Left lobe of liver (tissue), 2 donors: Measurements from ENCODE around the gene CCPG1. TPM values are rescaled to one million over a fixed set of nuclear protein-coding genes. Genes with fewer than 3 reads are reported as not detected.

ENCODE experiments used
- ATAC-seq: fragments of 200-7000 bp; cut with Tn5 transposase; one replicate; pipeline ENCODE4 v1.9.1; 2020; ENCODE audit warnings: mild to moderate bottlenecking, moderate library complexity
- DNase-seq: peaks from one replicate; pipeline ENCODE4 v3.0.0-alpha.2; 2020; ENCODE audit warnings: low spot score
- total RNA-seq: library from RNA; stranded (reverse); gene quantifications from one replicate; pipeline ENCODE4 v1.2.1, GENCODE V29; 2021
- donor health status: DM: no; HTN: no; CAD: no; lungs with moderate emphysema.
- donor health status: DM: no; HTN: yes; CAD: no.

CCPG1 gene
- total RNA-seq, 1 donor from 2014 or later: 60.2 TPM

GRCh38 chr15:55320238-55320550 lies 88.0 kb downstream of the CCPG1 start:
- ATAC-seq (no peak), DNase-seq (no peak)

GRCh38 chr15:55319537-55320237 lies 88.5 kb downstream of the CCPG1 start:
- no peak for DNase-seq
- ATAC-seq: peak; percentile 25

GRCh38 chr15:55318588-55319494 lies 89.3 kb downstream of the CCPG1 start, which contains the start of the genes PIGB and PIGBOS1:
TSS of gene PIGB (plus strand) at chr15:55319222. CDS start at chr15:55319251, 29 bp downstream.
TSS of gene PIGBOS1 (minus strand) at chr15:55319123. CDS start at chr15:55317792, 1,331 bp downstream.
- DNase-seq: peak; percentile 88
- ATAC-seq: peak; percentile 97

Other genes starting within 250 kb of the CCPG1 start
- 14.2 TPM for gene RSL24D1, start 211.4 kb downstream of the CCPG1 start, total RNA-seq
- 16.7 TPM for gene RAB27A, start 118.5 kb downstream of the CCPG1 start, total RNA-seq
- 7.0 TPM for gene PIGBOS1, start 89.2 kb downstream of the CCPG1 start, total RNA-seq
- gene PIGB, start 89.1 kb downstream of the CCPG1 start, total RNA-seq: 5.4 TPM
- gene PIERCE2, start 136 bp upstream of the CCPG1 start, total RNA-seq: 0.60 TPM
- not detected for gene DNAAF4, start 99.9 kb upstream of the CCPG1 start, total RNA-seq
- 0.18 TPM for gene PYGO1, start 180.0 kb upstream of the CCPG1 start, total RNA-seq